OCI-LY7 (cell line): ENCODE results near the gene CCDC57.

ENCODE experiments used
- CTCF ChIP-seq: fragments of 200-600 bp; sonication (generic); conservative IDR thresholded peaks from 2 replicates; pipeline ENCODE4 v1.5.1; 2014; ENCODE audit warnings: mild to moderate bottlenecking, antibody characterized with exemption, low read length, moderate library complexity, mixed read lengths
- EZH2phosphoT487 ChIP-seq: fragments of 200-600 bp; sonication (generic); IDR thresholded peaks from 2 replicates; pipeline ENCODE4 v1.6.1; 2018; ENCODE audit warnings: low read depth, borderline replicate concordance, mild to moderate bottlenecking, mixed run types, antibody characterized with exemption, low read length, moderate library complexity, mixed read lengths

DNA sequence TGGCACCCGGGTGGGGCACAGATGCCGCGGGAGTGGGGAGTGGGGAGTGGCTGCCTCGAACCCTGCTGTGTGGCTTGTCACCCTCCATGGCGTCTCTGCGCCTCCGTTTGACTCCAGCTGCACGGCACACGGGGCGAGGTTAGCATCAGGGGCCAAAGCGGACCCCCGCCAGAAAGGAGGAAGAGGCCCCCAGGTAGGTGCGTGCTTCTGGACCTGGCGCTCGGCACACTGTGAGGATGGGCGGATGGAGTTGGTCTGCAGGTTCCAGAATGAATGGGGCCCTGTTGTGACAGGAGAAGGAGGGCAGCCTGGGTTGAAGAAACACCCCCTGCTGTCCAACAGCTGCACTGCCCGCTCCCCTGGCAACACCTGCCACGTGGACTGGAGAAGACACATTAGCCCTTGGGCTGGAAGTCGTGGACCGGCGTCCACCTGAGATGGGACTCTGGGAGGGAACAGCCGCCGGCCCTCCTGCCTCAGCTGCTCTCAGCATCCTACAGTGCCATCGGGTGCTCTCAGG is 105.2 kb downstream of the CCDC57 start:
- TF ChIP-seq CTCF (peak; percentile 65), EZH2phosphoT487 (no peak)
